K562 (cell line): ENCODE measurements around the gene OXA1L. TPM values are rescaled to one million over a fixed set of nuclear protein-coding genes. Genes with fewer than 3 reads are reported as not detected.

Experiments used
- CAMTA2 ChIP-seq: fragments of 250-450 bp; sonication (Bioruptor Pico); conservative IDR thresholded peaks from 2 replicates; pipeline ENCODE4 v1.5.1; 2022
- DEAF1 ChIP-seq: fragments of 450-650 bp; formaldehyde crosslinking; IDR thresholded peaks from 2 replicates; pipeline ENCODE4 v1.4.0; 2020; ENCODE audit warnings: mild to moderate bottlenecking, moderate library complexity
- GTF2B ChIP-seq: IDR thresholded peaks from 2 replicates; pipeline ENCODE4 v1.6.1; 2011; ENCODE audit not compliant: insufficient read length; ENCODE audit errors: extremely low read depth
- HMBOX1 ChIP-seq: sonication (generic); IDR thresholded peaks from 2 replicates; pipeline ENCODE4 v1.6.1; 2016
- HMGXB4 ChIP-seq: sonication (generic); formaldehyde crosslinking; IDR thresholded peaks from 2 replicates; pipeline ENCODE4 v1.8.1; 2023; ENCODE audit warnings: mild to moderate bottlenecking, missing genetic modification reagents
- JUN ChIP-seq, 2 experiments: sonication (generic) in 1 of 2; formaldehyde crosslinking in 1 of 2; IDR thresholded peaks; 2 replicates each; pipeline versions ENCODE4 v1.6.1 to v1.8.0; 2012 to 2022; ENCODE audit warnings: borderline replicate concordance in 2 of 2, mild to moderate bottlenecking in 2 of 2, improper control_type of control experiment in 1 of 2, low read depth in 1 of 2, low read length in 1 of 2, missing genetic modification reagents in 1 of 2
- KLF6 ChIP-seq: fragments of 250-450 bp; sonication (Bioruptor Pico); IDR thresholded peaks from 2 replicates; pipeline ENCODE4 v1.4.0; 2020; ENCODE audit warnings: mild to moderate bottlenecking, moderate library complexity, borderline replicate concordance
- NUFIP1 ChIP-seq: fragments of 450-650 bp; IDR thresholded peaks from 2 replicates; pipeline ENCODE4 v1.6.1; 2018; ENCODE audit not compliant: partially characterized antibody
- RAD21 ChIP-seq, 2 experiments: fragments of 250-450 bp in 1 of 2; fragments of 450-650 bp in 1 of 2; sonication (Bioruptor Pico) in 1 of 2; formaldehyde crosslinking in 1 of 2; IDR thresholded peaks in 1 of 2; conservative IDR thresholded peaks in 1 of 2; 2 replicates each; pipeline versions ENCODE4 v1.4.0 to v1.8.0; 2020 to 2022; ENCODE audit warnings: mild to moderate bottlenecking in 2 of 2, moderate library complexity in 1 of 2
- RBM22 ChIP-seq: fragments of 200-400 bp; formaldehyde crosslinking; IDR thresholded peaks from 2 replicates; pipeline ENCODE4 v1.6.1; 2018; ENCODE audit warnings: low read length, low read depth; ENCODE audit not compliant: poor library complexity, severe bottlenecking
- RHOXF2B ChIP-seq: fragments of 250-450 bp; sonication (Bioruptor Pico); conservative IDR thresholded peaks from 2 replicates; pipeline ENCODE4 v1.5.1; 2021
- ZNF695 ChIP-seq: fragments of 450-650 bp; formaldehyde crosslinking; IDR thresholded peaks from 2 replicates; pipeline ENCODE4 v1.4.0; 2020; ENCODE audit warnings: mild to moderate bottlenecking, moderate library complexity
- ZNF707 ChIP-seq: fragments of 250-450 bp; sonication (Bioruptor Pico); conservative IDR thresholded peaks from 2 replicates; pipeline ENCODE4 v1.8.0; 2022; ENCODE audit warnings: inconsistent platforms, mild to moderate bottlenecking, moderate library complexity
- polyA plus RNA-seq, 8 experiments: library from polyadenylated mRNA; depleted of rRNA in 4 of 8; stranded (reverse) in 5 of 8; unstranded in 3 of 8; fragments of >200 nt; fragmentation: Nextera tagmentation in 2 of 8; fragmentation: Illumina TruSeq in 1 of 8; extraction: Ambion mirVana in 2 of 8; extraction: Trizol in 1 of 8; gene quantifications; 2 replicates each; pipeline versions ENCODE4 v1.2.1 to v1.2.3, GENCODE V29; 2011 to 2014; ENCODE audit warnings: inconsistent platforms in 1 of 8, missing spikeins in 1 of 8
- total RNA-seq, 7 experiments: library from RNA; depleted of rRNA in 6 of 7; stranded (reverse); fragments of >200 nt in 6 of 7; fragmentation: Illumina TruSeq in 2 of 7; extraction: Trizol in 2 of 7; gene quantifications; 2 replicates each; pipeline versions ENCODE4 v1.2.1 to v1.2.3, GENCODE V29; 2011 to 2021; ENCODE audit warnings: low replicate concordance in 1 of 7
- TF ChIP-seq, protein P1 (sequence below), 2 experiments: fragments of 450-650 bp; IDR thresholded peaks; 2 replicates each; pipeline ENCODE4 v1.6.1; 2016
- TF ChIP-seq, protein P2 (sequence below): sonication (generic); formaldehyde crosslinking; IDR thresholded peaks from 2 replicates; pipeline ENCODE4 v1.8.1; 2023; ENCODE audit warnings: mild to moderate bottlenecking, missing genetic modification reagents, moderate library complexity

OXA1L gene
- total and polyA plus RNA-seq, 9 of the 15 experiments (the other 6 are each of a cell fraction or from before 2014, with no cell fraction given) = 100 to 204 (median 145) TPM

DNA sequence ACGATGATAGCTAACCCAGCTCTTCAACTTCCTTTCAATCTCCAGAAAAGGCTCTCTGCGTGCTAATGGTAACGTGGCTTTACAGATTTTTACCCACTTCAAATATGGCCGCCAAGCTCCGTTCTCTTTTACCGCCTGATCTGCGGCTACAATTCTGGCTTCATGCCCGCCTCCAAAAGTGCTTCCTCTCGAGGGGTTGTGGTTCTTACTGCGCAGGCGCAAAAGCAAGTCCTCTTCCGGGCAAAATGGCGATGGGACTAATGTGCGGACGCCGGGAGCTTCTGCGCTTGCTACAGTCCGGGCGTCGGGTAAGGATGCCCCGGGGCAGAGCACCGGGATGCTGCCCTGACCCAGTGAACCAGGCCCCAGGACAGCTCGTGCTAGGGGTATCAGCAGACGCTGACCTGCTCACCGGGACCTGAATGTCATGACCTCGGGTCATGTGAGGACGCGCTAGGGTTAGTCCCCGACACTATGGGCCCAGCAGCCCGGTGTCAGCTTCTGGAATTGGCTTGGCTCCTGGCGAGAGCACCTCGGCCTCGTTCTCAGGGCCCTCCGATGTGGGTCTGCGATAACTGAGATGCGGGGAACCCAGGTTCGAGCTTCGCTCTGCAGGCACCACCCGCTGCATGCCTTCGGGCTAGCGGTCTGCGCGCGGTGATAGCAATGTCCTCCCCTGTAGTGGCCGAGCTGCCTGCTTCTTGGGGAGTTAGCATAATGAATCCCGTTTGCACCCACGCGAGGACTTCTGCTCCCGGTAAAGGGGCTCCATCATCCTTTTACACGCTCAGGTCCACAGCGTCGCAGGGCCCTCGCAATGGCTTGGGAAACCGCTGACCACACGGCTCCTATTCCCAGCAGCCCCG, at the start of gene OXA1L (continued):
- TF ChIP-seq HMGXB4 (CRISPR knock-in tag) (0 out of 2 replicates have a peak, but pooled peaks have one; percentile 25), ZNF707 (CRISPR knock-in tag) (no peak), CAMTA2 (no peak), RAD21 (CRISPR knock-in tag; conservative IDR thresholded peaks at IDR 0.05 in 1 of 2, IDR thresholded peaks at IDR 0.05 in 1 of 2) (no peak), NUFIP1 (no peak), RHOXF2B (CRISPR knock-in tag) (no peak), GTF2B (no peak), DEAF1 (CRISPR knock-in tag) (0 out of 2 replicates have a peak, but pooled peaks have one; percentile 10), HMBOX1 (peak; percentile 41; the same call in 1 of the 2 replicates), KLF6 (CRISPR knock-in tag) (no peak), ZNF695 (CRISPR knock-in tag) (no peak), JUN (IDR thresholded peaks at IDR 0.05; ENCODE audit: borderline replicate concordance, low read depth, low read length) (no peak), JUN (CRISPR knock-in tag; IDR thresholded peaks at IDR 0.05; ENCODE audit: borderline replicate concordance) (no peak), RBM22 (no peak)
- TF ChIP-seq, protein P1, sequence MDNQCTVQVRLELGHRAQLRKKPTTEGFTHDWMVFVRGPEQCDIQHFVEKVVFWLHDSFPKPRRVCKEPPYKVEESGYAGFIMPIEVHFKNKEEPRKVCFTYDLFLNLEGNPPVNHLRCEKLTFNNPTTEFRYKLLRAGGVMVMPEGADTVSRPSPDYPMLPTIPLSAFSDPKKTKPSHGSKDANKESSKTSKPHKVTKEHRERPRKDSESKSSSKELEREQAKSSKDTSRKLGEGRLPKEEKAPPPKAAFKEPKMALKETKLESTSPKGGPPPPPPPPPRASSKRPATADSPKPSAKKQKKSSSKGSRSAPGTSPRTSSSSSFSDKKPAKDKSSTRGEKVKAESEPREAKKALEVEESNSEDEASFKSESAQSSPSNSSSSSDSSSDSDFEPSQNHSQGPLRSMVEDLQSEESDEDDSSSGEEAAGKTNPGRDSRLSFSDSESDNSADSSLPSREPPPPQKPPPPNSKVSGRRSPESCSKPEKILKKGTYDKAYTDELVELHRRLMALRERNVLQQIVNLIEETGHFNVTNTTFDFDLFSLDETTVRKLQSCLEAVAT (IDR thresholded peaks at IDR 0.05) = no peak
- TF ChIP-seq, protein P2, sequence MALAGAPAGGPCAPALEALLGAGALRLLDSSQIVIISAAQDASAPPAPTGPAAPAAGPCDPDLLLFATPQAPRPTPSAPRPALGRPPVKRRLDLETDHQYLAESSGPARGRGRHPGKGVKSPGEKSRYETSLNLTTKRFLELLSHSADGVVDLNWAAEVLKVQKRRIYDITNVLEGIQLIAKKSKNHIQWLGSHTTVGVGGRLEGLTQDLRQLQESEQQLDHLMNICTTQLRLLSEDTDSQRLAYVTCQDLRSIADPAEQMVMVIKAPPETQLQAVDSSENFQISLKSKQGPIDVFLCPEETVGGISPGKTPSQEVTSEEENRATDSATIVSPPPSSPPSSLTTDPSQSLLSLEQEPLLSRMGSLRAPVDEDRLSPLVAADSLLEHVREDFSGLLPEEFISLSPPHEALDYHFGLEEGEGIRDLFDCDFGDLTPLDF = no peak
